ENCODE results near the gene CRLF2.
"Not testable (repeated sequence)": the region's sequence is repeated elsewhere in the genome, so short reads cannot be mapped to it uniquely, and the experiment has no call there.

The CRLF2 gene

DNA sequence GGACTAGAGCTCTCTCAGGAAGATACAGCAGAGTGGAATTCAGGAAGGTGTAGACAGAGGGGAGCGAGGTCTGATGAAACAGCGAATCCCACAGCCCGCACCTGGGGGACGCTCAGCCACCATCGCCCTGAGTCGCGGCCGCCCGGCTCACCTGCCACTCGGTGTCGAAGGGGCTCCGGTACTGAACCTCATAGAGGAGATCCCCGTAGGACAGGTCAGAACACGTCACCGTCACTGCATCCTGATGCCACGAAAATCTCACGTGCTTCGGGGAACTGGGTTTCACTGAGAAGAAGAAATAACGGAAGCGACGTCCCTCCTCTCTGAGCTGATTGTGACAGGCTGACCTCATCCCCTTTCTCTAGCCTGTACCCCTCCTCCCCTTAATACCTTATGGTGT lies 10.2 kb downstream of the CRLF2 start:
- H3K27ac Mint-ChIP-seq: no peak overlapping the region
- no peaks in the 10 kb centered on the region for H3K4me1 Mint-ChIP-seq
- TF ChIP-seq CTCF (IDR thresholded peaks at IDR 0.05; ENCODE audit: unreplicated experiment in 3 of 3): no peak
- no peaks in the 10 kb centered on the region for H3K9me3 Mint-ChIP-seq
- no peaks in the 10 kb centered on the region for H3K36me3 Mint-ChIP-seq (ENCODE audit: low read depth)
- peaks cover 2% of the 10 kb centered on the region for H3K27me3 Mint-ChIP-seq (ENCODE audit: low read depth)
- H3K4me3 Mint-ChIP-seq: no peak overlapping the region

DNA sequence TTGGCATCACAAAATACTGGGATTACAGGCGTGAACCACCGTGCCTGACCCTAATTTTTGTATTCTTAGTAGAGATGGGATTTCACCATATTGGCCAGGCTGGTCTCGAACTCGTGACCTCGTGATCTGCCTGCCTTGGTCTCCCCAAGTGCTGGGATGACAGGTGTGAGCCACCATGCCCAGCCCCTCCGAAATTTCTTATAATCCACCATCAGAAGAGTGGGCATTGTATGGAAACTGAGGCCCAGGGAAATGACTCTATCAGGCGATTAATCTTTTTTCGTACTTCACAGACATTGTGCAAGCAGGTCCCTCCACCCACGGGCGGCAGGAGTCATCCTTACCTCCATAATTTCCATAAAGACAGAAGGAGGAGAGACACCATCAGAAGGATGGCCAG lies 16.0 kb downstream of the CRLF2 start:
- H3K27ac Mint-ChIP-seq: no peak overlapping the region
- no peaks in the 10 kb centered on the region for H3K27me3 Mint-ChIP-seq (ENCODE audit: low read depth)
- H3K4me1 Mint-ChIP-seq: no peaks in the 10 kb centered on the region
- no peak overlapping the region for H3K4me3 Mint-ChIP-seq
- H3K9me3 Mint-ChIP-seq: no peaks in the 10 kb centered on the region
- H3K36me3 Mint-ChIP-seq (ENCODE audit: low read depth): no peaks in the 10 kb centered on the region
- TF ChIP-seq CTCF (IDR thresholded peaks at IDR 0.05; ENCODE audit: unreplicated experiment in 3 of 3): no peak

DNA sequence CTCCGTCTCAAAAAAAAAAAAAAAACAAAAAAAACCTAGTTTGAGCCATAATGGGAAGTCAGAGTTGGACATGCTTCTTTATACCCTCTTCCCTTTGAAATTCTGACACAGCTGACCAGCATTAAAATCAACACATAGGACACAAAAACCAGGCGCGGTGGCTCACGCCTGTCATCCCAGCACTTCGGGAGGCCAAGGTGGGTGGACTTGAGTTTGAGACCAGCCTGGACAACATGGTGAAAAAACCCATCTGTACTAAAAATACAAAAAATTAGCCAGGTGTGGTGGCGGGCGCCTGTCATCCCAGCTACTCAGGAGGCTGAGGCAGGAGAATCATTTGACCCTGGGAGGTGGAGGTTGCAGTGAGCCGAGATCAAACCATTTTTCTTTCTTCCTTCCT lies 20.3 kb downstream of the CRLF2 start:
- not testable (repeated sequence) for H3K36me3 Mint-ChIP-seq (ENCODE audit: low read depth); H3K27ac Mint-ChIP-seq; H3K4me3 Mint-ChIP-seq; H3K4me1 Mint-ChIP-seq; H3K9me3 Mint-ChIP-seq; H3K27me3 Mint-ChIP-seq (ENCODE audit: low read depth)

DNA sequence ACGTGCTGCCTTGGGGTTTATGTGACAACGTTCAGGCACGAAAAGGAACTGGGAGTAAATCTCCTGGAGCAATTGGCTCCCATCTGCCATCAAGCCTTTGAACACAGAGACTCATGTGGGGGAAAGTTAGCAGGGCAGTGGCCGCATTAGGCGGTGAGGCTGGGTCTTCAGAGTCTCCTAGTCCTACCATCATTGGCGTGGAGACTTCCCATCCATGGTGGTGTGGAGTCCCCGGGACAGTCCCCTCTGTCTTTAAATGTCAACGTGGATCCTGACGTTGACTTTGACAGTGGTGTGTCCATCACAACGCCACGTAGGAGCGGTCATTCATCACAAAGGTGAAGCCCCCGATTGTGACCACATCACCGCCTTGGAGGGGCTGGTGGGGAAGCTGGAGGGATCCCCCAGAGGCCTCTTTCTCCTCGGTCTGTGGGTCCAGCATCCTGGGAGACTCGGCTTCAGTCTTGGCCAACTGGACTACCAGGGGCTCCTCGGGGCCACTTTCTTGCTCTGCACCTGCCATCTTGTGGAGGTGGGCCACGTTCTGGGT lies 21.8 kb downstream of the CRLF2 start:
- no peak for TF ChIP-seq CTCF (IDR thresholded peaks at IDR 0.05; ENCODE audit: unreplicated experiment in 3 of 3)
- Mint-ChIP-seq H3K4me3 (no peak overlapping the region), H3K27me3 (ENCODE audit: low read depth) (no peaks in the 10 kb centered on the region), H3K36me3 (ENCODE audit: low read depth) (no peaks in the 10 kb centered on the region), H3K4me1 (no peaks in the 10 kb centered on the region), H3K27ac (no peak overlapping the region), H3K9me3 (peaks cover 2% of the 10 kb centered on the region)

GRCh38 chrX:1185561-1185960 lies 26.9 kb downstream of the CRLF2 start:
- no peaks in the 10 kb centered on the region for H3K4me1 Mint-ChIP-seq
- H3K9me3 Mint-ChIP-seq: peaks cover 2% of the 10 kb centered on the region
- H3K36me3 Mint-ChIP-seq (ENCODE audit: low read depth): no peaks in the 10 kb centered on the region
- H3K4me3 Mint-ChIP-seq: no peak overlapping the region
- TF ChIP-seq CTCF (IDR thresholded peaks at IDR 0.05; ENCODE audit: unreplicated experiment in 3 of 3): no peak
- H3K27ac Mint-ChIP-seq: no peak overlapping the region
- peaks cover 10% of the 10 kb centered on the region for H3K27me3 Mint-ChIP-seq (ENCODE audit: low read depth)

GRCh38 chrX:1182211-1182610 lies 30.2 kb downstream of the CRLF2 start:
- Mint-ChIP-seq H3K4me3 (no peak overlapping the region), H3K27me3 (ENCODE audit: low read depth) (peaks cover 10% of the 10 kb centered on the region), H3K36me3 (ENCODE audit: low read depth) (no peaks in the 10 kb centered on the region), H3K4me1 (no peaks in the 10 kb centered on the region), H3K27ac (no peak overlapping the region), H3K9me3 (no peaks in the 10 kb centered on the region)
- no peak for TF ChIP-seq CTCF (IDR thresholded peaks at IDR 0.05; ENCODE audit: unreplicated experiment in 3 of 3)

- H3K4me3 Mint-ChIP-seq; H3K4me1 Mint-ChIP-seq; H3K9me3 Mint-ChIP-seq; H3K36me3 Mint-ChIP-seq (ENCODE audit: low read depth); H3K27ac Mint-ChIP-seq: not testable (repeated sequence)
- peaks cover 10% of the 10 kb centered on the region for H3K27me3 Mint-ChIP-seq (ENCODE audit: low read depth)
Measured at GRCh38 chrX:1181661-1182060, 30.8 kb downstream of the CRLF2 start.

Measured in nephron (organoid).